Parathyroid adenoma (tissue), 2 donors: ENCODE results near the gene MED13L.

Experiments used
- H2AFZ ChIP-seq: fragments of 300-600 bp; sonication (generic); one replicate; pipeline ENCODE4 v1.7.0; 2017; ENCODE audit warnings: antibody characterized with exemption, mild to moderate bottlenecking
- H3K27ac ChIP-seq: fragments of 300-600 bp; sonication (generic); one replicate; pipeline ENCODE4 v1.7.0; 2017
- H3K27me3 ChIP-seq: fragments of 300-600 bp; sonication (generic); one replicate; pipeline ENCODE4 v1.7.0; 2017; ENCODE audit warnings: low read length; ENCODE audit not compliant: control insufficient read depth, insufficient read depth
- H3K36me3 ChIP-seq: fragments of 300-600 bp; sonication (generic); one replicate; pipeline ENCODE4 v1.7.0; 2017; ENCODE audit warnings: low read length; ENCODE audit not compliant: control insufficient read depth, insufficient read depth
- H3K4me1 ChIP-seq: fragments of 300-600 bp; sonication (generic); one replicate; pipeline ENCODE4 v1.7.0; 2017; ENCODE audit warnings: control low read depth
- H3K4me2 ChIP-seq: fragments of 300-600 bp; sonication (generic); one replicate; pipeline ENCODE4 v1.7.0; 2017; ENCODE audit warnings: low read length
- H3K4me3 ChIP-seq: fragments of 300-600 bp; sonication (generic); one replicate; pipeline ENCODE4 v1.7.0; 2017; ENCODE audit warnings: low read depth, low read length
- H3K79me2 ChIP-seq: fragments of 300-600 bp; sonication (generic); one replicate; pipeline ENCODE4 v1.7.0; 2017; ENCODE audit warnings: control low read depth
- H3K9ac ChIP-seq: fragments of 300-600 bp; sonication (generic); one replicate; pipeline ENCODE4 v1.7.0; 2017; ENCODE audit warnings: mild to moderate bottlenecking
- H3K9me3 ChIP-seq: fragments of 300-600 bp; sonication (generic); one replicate; pipeline ENCODE4 v1.7.0; 2017; ENCODE audit warnings: low read length; ENCODE audit not compliant: control insufficient read depth
- CTCF ChIP-seq: fragments of 300-600 bp; sonication (generic); IDR thresholded peaks from one replicate; pipeline ENCODE4 v1.7.0; 2017; ENCODE audit warnings: antibody characterized with exemption, mild to moderate bottlenecking
- donor health status: primary hyperparathyroidism.

MED13L gene

DNA sequence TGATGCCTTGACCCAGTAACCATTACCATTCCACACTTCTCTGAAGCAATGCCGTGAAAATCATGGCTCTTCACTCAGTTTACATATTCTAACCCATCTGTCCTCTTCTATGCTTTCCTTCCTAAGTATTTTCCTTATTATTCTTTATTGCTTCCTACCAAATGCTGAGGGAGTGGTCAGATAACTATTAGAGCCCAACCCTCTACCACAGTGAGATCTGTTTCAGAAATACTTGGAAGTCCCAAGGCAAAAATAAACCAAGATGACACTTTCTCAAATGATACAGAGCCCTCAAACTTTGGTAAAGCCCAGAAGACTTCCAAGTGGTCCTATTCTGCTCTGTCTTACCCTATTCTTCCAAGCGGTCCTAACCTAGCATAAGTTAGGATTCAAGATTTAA, 68.0 kb downstream of the MED13L start:
- peaks cover 3% of the 10 kb centered on the region for H3K4me1 ChIP-seq
- H3K79me2 ChIP-seq: peaks cover 21% of the 10 kb centered on the region
- no peaks in the 10 kb centered on the region for H3K27me3 ChIP-seq
- H3K9me3 ChIP-seq: no peaks in the 10 kb centered on the region
- TF ChIP-seq CTCF: no peak
- no peak overlapping the region for H3K9ac ChIP-seq
- H3K36me3 ChIP-seq: no peaks in the 10 kb centered on the region
- H3K4me3 ChIP-seq: no peak overlapping the region
- H2AFZ ChIP-seq: no peak overlapping the region
- H3K27ac ChIP-seq: no peak overlapping the region
- no peak overlapping the region for H3K4me2 ChIP-seq

DNA sequence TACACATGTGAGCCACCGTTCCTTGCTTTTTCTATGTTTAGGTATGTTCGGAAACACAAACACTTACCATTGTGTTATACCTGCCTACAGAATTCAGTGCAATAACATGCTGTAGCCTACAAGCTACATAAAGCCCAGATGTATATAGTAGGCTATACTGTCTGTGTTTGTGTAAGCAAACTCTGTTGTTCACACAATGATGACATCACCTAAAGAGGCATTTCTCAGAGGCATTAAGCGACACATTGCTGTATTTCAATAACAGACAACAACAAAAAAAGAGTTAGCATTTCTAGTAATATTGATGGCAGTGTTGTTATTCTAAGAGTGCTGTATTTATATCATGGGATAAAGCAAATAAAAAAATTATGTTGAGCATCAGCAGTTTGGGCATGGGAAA, 70.2 kb downstream of the MED13L start:
- Histone ChIP-seq H2AFZ (no peak overlapping the region), H3K4me1 (peaks cover 7% of the 10 kb centered on the region), H3K27ac (no peak overlapping the region), H3K9me3 (no peaks in the 10 kb centered on the region), H3K27me3 (no peaks in the 10 kb centered on the region), H3K9ac (no peak overlapping the region), H3K36me3 (no peaks in the 10 kb centered on the region), H3K4me2 (no peak overlapping the region), H3K4me3 (no peak overlapping the region), H3K79me2 (peaks cover 21% of the 10 kb centered on the region)
- TF ChIP-seq CTCF: no peak

DNA sequence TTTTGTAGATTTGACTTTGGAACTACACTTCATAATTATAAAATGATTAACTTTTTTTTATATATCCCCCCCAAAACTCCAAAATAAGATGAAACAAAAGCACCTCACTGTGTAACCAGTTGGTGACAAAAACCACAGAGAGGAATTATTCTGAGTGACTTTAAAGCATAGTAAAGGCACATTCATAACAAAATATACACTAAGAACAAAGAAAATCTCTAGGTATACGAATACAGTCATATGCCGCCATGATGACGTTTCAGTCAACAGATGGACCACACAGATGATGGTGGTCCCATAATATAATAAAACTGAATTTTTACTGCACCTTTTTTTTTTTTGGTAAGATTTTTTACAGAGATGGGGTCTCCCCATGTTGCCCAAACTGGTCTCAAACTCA, 70.7 kb downstream of the MED13L start:
- no peak for TF ChIP-seq CTCF

DNA sequence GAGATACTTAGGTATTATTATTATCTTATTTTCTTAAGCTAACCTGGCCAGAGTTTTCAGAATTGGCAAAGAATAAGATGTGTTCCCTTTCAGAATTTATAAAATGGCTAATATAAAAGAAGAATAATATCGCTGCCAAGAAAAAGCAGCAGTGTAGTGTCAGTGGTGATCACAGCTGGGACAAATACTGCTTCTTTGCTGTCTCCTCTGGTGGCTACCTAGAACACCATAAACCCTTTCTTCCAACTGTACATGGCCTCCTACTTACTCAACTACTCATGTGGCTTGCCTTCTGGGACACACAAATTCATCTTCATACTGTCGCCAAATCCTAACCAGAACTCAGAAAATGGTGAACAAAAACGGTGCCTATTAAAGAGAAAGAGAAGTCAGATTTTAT, 72.7 kb downstream of the MED13L start:
- Histone ChIP-seq H2AFZ (no peak overlapping the region), H3K9ac (no peak overlapping the region), H3K4me2 (no peak overlapping the region), H3K9me3 (no peaks in the 10 kb centered on the region), H3K27me3 (no peaks in the 10 kb centered on the region), H3K36me3 (no peaks in the 10 kb centered on the region), H3K4me3 (no peak overlapping the region), H3K4me1 (peaks cover 8% of the 10 kb centered on the region), H3K79me2 (peaks cover 19% of the 10 kb centered on the region), H3K27ac (no peak overlapping the region)
- TF ChIP-seq CTCF: no peak

More for the DNA sequence above, 70.7 kb downstream of the MED13L start:
- Histone ChIP-seq H3K9ac (no peak overlapping the region), H3K4me1 (peaks cover 11% of the 10 kb centered on the region), H3K79me2 (peaks cover 24% of the 10 kb centered on the region), H2AFZ (no peak overlapping the region), H3K4me2 (no peak overlapping the region), H3K27me3 (no peaks in the 10 kb centered on the region), H3K4me3 (no peak overlapping the region), H3K9me3 (no peaks in the 10 kb centered on the region), H3K36me3 (no peaks in the 10 kb centered on the region), H3K27ac (no peak overlapping the region)

DNA sequence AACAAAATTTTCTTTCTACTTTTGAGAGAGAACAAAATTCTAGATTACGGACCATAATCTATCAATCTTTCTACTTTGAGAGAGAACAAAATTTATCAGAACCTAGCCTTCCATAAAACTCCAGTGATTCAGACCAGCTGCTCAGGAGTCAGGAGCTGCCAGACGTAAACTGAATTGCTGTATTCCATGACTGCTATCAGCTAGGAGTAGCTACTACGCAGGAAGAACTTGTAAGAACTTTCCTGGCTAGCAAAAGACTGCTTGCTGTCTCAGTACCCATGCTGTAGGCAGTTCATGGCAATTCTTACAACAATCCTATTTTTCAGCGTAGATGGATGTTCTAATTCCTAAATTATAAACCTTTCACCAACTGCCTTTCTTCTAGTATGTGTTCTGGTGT, 73.3 kb downstream of the MED13L start:
- no peak for TF ChIP-seq CTCF
- H3K27ac ChIP-seq: no peak overlapping the region

More for the DNA sequence above, 73.3 kb downstream of the MED13L start:
- Histone ChIP-seq H2AFZ (no peak overlapping the region), H3K27me3 (no peaks in the 10 kb centered on the region), H3K36me3 (no peaks in the 10 kb centered on the region), H3K79me2 (peaks cover 20% of the 10 kb centered on the region), H3K4me3 (no peak overlapping the region), H3K4me2 (no peak overlapping the region), H3K4me1 (peaks cover 13% of the 10 kb centered on the region), H3K9me3 (no peaks in the 10 kb centered on the region), H3K9ac (no peak overlapping the region)
